Measurements from ENCODE around the gene FOXQ1.
A peak's percentile ranks its signal among the peaks of the same experiment; 100 is the strongest.
"Not testable (repeated sequence)": the region's sequence is repeated elsewhere in the genome, so short reads cannot be mapped to it uniquely, and the experiment has no call there.

Gene FOXQ1

GRCh38 chr6:1291381-1291780 lies 20.5 kb upstream of the FOXQ1 start:
- no peak for DNase-seq

- no peak for DNase-seq
Observed at GRCh38 chr6:1295420-1295819, 16.5 kb upstream of the FOXQ1 start.

- no peak for DNase-seq
Observed at GRCh38 chr6:1296079-1296478, 15.8 kb upstream of the FOXQ1 start.

GRCh38 chr6:1296542-1296941 lies 15.4 kb upstream of the FOXQ1 start:
- DNase-seq: no peak

GRCh38 chr6:1297746-1298145 lies 14.2 kb upstream of the FOXQ1 start:
- no peak for DNase-seq

GRCh38 chr6:1298768-1299167 lies 13.1 kb upstream of the FOXQ1 start:
- no peak for DNase-seq

- no peak for DNase-seq
Observed at GRCh38 chr6:1306133-1306532, 5.8 kb upstream of the FOXQ1 start.

- no peak for DNase-seq
Observed at GRCh38 chr6:1309366-1309765, 2.5 kb upstream of the FOXQ1 start.

GRCh38 chr6:1310628-1311399 lies 1.1 kb upstream of the FOXQ1 start:
- peak; percentile 64 for DNase-seq

GRCh38 chr6:1312203-1312472 lies 240 bp downstream of the FOXQ1 start:
- no peak for DNase-seq

- peak; percentile 78 for DNase-seq
Observed at GRCh38 chr6:1312473-1313367, 822 bp downstream of the FOXQ1 start.

GRCh38 chr6:1313384-1313766 lies 1.5 kb downstream of the FOXQ1 start:
- peak; percentile 60 for DNase-seq

GRCh38 chr6:1313767-1314503 lies 2.0 kb downstream of the FOXQ1 start:
- DNase-seq: peak; percentile 94

GRCh38 chr6:1314617-1315016 lies 2.7 kb downstream of the FOXQ1 start:
- DNase-seq: no peak

GRCh38 chr6:1315201-1315559 lies 3.3 kb downstream of the FOXQ1 start:
- DNase-seq: no peak

- no peak for DNase-seq
Observed at GRCh38 chr6:1315560-1316386, 3.9 kb downstream of the FOXQ1 start.

GRCh38 chr6:1316489-1316971 lies 4.6 kb downstream of the FOXQ1 start:
- DNase-seq: peak; percentile 65

GRCh38 chr6:1317302-1317815 lies 5.5 kb downstream of the FOXQ1 start:
- DNase-seq: no peak

- no peak for DNase-seq
Observed at GRCh38 chr6:1318036-1318435, 6.1 kb downstream of the FOXQ1 start.

GRCh38 chr6:1318584-1318983 lies 6.7 kb downstream of the FOXQ1 start:
- DNase-seq: not testable (repeated sequence)

GRCh38 chr6:1321738-1322137 lies 9.8 kb downstream of the FOXQ1 start:
- no peak for DNase-seq

- DNase-seq: no peak
Observed at GRCh38 chr6:1322156-1322555, 10.3 kb downstream of the FOXQ1 start.
